ENCODE measurements around the gene CAMTA1.

The CAMTA1 gene

GRCh38 chr1:7448986-7449385 is 663.7 kb downstream of the CAMTA1 start:
- no peak for DNase-seq

DNA sequence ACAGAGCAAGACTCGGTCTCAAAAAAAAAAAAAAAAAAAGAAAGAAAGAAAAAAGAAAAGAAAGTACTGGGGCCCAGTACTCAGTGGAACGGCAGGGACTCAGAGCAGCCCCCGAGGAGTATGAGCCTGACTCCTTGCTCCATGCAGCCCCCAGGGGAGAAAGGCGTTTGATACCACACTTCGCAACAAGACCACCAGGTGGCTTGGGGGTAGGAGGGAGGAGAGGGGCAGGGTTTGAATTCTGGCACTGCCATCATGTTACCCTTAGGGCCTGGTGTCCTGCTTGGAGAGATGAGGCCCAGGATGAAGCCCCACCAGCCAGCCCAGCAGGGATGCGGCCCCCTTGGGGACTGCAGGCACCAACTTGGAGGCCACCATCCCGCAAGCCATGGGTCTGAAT is 664.5 kb downstream of the CAMTA1 start:
- DNase-seq: no peak

DNA sequence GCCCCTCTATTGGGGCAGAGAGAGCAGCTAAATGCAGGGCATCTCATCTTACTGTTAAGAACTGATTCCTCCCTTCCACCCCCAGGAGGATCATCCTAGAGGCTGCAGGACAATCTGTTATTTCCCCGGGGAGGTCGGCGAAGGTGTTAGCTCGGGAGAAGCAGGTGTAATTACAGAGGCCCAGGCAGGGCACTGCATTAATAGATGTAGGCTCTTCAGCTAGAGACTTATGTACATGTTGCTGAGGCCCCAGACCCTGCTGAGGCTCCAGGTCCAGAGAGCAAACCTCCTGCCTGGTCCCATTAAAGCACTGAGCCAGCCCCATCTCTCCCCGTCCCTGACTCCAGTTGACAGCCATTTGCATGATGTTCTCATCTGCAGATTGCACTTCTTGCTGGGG is 665.6 kb downstream of the CAMTA1 start:
- DNase-seq: no peak

- no peak for DNase-seq
Observed at GRCh38 chr1:7453038-7453437, 667.8 kb downstream of the CAMTA1 start.

GRCh38 chr1:7454052-7454815 is 669.0 kb downstream of the CAMTA1 start:
- DNase-seq: no peak

GRCh38 chr1:7454895-7455784 is 669.9 kb downstream of the CAMTA1 start:
- DNase-seq: no peak

GRCh38 chr1:7455796-7456721 is 670.8 kb downstream of the CAMTA1 start:
- no peak for DNase-seq

DNA sequence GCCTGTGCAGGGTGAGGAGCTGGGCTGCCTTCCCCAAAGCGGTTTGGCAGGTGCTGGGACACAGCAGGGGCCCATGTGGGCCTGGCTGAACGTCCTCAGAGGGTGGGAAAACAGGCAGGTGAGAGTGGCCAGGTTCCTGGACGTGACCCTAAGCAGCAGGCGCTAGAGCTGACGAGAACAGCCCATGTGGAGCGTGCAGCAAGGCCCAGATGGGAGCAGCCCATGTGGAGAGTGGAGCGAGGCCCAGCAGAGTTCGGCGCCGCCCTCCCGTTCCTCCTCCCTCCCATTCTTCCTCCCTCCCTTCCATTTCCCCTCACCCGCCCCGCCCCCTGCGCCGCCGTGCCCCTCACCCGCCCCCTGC is 671.4 kb downstream of the CAMTA1 start:
- DNase-seq: no peak

- no peak for DNase-seq
Observed at GRCh38 chr1:7457811-7458210, 672.6 kb downstream of the CAMTA1 start.

- DNase-seq: no peak
Observed at GRCh38 chr1:7458946-7459345, 673.7 kb downstream of the CAMTA1 start.

DNA sequence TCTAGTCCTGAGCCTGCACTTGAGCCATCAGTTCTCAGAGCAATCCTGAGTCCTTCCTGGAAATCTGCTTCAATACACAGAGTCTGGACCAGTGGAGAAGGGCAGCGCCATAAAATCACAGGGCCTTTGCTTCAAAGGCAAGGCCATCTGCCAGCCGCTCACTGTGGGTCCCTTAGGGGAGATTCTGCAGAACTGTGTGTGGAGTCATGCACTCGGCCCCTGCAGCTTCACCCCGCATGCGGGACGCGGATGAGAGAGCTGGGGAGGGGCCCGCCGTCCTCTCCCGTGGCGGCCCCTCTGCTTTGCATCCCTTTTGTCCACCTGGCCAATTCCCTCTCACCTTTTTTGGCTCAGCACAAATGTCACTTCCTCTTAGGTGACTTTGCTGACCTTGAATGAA is 674.7 kb downstream of the CAMTA1 start:
- DNase-seq: no peak

- no peak for DNase-seq
Observed at GRCh38 chr1:7460807-7461206, 675.6 kb downstream of the CAMTA1 start.

GRCh38 chr1:7462617-7463016 is 677.4 kb downstream of the CAMTA1 start:
- DNase-seq: no peak

DNA sequence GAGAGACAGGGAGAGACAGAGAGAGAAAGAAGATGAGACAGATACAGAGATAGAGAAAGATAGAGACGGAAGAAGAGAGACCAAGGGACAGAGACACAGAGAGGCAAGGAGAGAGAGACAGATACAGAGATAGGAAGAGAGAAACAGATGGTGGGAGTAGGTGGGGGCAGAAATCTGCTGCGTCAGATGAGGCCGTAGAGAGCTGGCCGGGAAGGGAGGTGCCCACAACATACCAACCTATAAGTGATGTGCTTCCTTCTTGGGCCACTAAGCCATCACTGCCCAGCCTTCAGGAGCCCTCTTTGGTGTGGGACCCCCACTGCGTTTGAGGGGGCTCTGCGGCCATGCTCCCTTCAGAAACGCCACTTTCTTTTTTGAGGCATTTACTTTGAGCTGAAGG is 678.3 kb downstream of the CAMTA1 start:
- no peak for DNase-seq

DNA sequence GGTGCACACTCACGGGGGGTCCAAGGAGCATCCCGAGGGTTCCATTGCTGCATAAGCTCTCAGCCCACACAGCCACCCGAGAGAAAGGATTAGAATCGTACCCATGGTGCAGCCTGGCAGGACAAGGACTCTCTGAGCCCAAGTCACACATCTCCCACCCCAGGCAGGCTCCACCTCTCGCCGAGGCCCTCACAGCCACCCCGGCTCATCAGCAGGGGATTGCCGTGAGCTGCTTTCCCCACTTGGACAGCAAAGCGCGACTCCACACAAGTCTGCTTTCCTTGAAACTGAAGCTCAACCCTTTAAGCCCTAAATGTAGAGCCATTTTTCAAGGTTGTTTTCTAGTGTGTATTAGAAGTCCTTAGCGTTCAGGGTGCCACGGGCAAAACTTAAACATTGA is 679.5 kb downstream of the CAMTA1 start:
- no peak for DNase-seq

DNA sequence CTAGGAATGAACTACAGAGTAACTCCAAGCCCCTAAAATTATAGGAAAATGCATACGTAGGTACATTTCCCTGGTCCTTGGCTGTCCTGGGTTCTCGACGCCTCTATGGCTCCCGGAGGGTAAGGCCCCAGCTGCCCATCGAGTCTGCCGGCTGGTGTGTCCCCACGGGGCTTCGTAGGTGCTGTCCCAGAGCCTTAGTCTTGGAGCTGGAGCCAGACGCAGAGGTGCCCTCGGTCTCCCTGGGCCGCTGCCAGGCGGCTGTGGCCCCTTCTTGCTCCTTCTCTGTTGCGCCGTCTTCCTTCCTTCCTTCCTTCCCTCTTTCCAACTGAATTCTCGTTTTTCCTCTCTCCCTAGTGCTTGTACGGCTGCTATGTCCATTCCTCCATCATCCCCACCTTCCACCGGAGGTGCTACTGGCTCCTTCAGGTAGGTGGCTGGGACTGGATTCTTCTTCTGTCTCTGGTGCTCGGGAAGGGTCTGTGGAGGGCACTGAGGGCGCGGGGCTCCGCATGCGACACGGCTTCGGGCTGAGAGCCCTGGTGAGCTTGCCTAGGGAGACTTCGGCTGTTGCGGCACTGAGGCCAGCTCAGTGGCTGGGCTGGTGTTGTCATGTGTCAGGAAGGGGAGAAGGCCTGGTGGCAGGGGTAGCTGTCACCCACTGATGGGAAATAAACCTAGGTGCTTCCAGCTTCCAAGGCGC is 682.4 kb downstream of the CAMTA1 start:
- DNase-seq: no peak

- no peak for DNase-seq
Observed at GRCh38 chr1:7468248-7468647, 683.0 kb downstream of the CAMTA1 start.

DNA sequence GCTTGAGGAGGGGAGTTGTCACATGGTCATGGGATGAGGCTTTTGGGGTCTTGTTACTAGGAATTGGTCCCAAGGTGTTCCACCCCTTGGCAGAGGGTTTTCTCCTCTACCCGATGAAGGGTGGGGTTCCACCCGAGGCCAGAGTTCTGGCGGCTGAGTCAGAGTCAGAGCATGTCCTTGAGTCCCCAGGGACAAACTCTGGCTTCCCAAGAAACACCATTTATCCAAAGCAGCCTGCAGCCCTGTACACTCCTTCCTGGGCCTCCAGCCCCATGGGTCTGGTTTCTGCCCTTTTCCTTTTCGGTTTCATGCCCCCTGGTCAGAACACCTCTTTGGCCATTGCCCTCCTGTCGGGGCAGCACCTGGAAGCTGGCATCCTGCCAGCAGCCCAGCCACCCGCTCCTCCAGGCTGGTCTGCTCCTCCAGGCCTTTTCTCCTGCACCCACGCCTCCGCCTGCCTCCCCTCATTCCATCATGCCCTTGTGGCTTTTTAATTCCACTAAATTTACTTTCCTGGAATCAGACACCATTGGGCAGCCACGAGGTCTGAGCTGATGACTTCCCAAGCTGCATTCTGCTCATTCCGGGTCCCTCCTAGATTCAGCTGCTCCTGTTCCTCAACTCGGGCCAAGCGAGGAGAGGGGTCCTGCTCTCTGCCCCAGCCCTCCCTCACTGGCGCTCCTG is 684.1 kb downstream of the CAMTA1 start:
- no peak for DNase-seq

GRCh38 chr1:7470904-7471638 is 685.8 kb downstream of the CAMTA1 start:
- DNase-seq: no peak

DNA sequence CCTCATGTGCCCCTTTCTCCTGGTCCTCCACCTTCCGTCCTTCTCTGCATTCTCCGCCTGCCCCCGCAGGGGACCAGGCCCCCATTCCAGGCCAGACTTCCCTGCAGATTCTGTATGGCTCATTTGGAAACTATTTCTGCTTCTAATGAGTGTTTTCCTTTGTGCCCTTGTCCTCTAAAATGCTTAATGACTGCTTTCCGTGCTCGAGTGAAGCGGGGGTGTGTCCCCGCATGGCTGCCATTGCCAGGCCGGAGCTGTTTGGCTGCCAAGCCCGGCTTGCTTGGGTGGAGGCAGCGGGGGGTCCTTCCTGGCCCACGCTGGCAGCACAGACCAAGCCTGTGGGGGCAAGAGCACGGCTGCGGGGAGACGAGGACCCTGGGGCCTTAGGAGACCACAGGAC is 686.6 kb downstream of the CAMTA1 start:
- no peak for DNase-seq
